EH (cell line): ENCODE data around the gene LCP2.
"Not testable (repeated sequence)": the region's sequence is repeated elsewhere in the genome, so short reads cannot be mapped to it uniquely, and the experiment has no call there.

Experiments
- DNase-seq: peaks from one replicate; pipeline ENCODE4 v3.0.0-alpha.2; 2015; ENCODE audit warnings: low read depth

Gene LCP2

DNA sequence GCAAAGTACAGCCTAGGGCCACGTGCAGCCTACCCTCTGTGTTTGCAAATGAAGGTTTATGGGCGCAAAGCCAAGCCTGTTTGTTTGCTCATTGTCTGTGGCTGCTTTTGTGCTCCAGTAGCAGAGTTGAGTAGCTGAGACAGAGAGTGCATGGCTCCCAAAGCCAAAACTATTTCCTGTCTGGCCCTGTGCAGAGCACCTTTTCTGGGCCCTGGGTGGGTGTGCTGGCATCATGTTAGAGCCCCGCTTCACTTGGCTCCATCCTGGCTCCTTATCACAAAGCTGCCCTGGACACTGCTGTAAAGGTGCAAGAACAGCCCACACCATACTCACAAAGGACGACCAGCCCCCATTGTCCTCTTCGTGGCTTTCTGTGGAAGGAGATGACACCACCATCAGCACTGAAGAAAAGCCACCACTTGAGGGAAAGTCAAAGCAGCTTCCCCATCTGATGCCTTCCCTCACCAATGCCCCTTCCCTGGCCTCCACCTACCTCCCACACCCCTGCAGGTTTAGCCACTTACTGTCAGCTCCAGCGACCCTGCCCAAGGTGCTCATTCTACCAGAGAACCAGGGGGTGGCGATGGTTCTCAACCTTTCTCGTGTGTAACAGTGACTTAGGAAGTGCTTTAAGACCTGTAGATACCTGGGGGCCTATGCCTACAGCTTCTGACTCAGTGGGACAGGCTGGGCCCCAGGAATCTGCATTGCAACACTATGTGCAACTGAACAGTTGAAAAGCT, 23.4 kb downstream of the LCP2 start:
- DNase-seq = no peak

DNA sequence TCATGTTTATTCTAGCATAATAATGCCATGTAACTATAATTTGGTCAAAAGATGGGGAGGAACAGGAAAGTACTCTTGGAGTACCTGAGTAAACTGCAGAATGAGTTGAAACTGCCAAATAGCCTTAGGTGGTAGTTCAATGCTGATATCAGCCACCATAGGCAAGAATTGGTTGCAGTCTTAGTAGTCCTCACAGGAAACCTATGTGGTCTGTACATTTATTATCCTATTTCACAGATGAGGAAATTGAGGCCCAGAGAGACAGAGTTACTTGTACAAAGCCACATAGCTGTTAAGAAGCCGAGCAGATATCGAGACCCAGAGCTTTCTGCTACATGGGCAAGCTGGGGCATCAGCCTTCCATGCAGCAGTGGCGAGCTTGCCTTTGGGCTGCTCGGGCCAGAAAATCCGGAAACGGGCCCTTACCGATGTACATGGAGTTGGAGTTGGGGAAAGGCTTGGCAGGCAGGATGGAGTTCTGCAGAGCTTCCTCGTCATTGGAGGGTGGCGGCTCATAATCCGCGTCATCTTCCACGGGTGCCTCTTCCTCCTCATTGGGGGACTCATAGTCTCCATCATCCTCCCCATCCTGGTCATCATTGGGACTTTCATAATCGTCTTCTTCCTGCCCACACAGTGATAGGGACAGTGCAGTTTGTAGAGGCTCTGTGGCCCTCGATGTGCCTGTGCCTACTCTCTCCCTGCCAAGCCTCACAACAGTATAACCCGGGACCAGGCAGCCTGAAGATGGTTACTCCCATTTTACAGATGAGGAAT, 27.1 kb downstream of the LCP2 start:
- no peak for DNase-seq

DNA sequence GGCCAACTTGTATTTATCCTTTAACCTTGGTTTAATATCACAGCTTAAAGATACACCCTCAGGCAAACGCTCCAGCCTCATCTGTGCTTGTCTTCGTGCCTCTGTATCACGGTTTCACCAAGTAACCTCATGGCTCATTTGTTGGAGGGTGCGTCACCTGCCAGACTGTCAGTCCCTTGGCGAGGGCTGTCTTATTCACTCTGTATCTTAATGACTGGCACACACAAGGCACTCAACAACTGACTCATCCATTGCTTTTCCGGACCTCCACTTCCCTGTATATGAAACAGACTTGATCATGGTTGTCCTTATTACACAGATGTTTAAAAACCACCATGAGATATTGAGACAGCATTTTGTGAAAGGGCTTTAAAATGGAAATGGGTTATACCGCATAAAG, 28.0 kb downstream of the LCP2 start:
- no peak for DNase-seq

DNA sequence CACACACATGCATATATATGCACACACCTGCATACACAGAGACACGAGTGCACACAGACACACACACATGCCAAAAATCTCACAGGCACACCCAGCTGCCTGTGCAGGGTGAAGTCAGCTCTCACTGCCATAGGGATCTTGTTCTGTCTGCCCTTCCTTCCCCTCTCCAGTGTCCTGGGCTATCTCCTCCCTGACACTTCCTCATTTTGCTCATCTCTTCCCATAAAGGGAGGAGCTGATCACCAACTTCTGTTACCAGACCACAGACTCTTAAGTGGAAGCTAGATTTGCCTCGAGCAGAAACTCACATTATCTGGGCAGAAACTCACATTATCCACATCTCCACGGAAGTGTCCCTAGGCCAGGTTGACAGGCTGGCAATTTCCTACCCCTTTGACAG, 28.7 kb downstream of the LCP2 start:
- no peak for DNase-seq

DNA sequence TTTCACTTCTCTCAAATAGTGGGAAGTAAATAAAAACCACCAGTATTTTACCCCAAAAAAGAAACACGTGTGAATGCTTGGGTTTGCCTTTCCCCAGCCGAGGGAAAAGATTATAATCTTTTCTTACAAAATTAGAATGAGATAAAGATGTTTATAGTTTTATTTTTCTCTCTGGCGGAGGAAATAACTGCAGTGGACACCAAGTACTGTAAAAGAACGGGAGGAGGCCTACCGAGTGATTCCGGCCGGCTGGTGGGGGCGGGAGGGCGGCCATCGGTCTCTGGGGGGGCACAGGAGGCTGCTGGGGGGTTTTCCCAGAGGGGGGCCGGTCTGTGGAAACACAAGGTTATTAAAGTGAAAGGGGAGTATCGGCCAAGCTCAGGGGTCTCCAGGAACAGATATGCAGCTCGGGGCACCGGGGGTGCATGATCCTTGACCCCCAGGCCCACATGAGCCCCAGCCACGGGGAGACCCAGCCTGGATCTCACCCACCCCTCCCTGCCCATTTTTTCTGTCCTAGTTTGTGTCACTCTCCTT, 29.4 kb downstream of the LCP2 start:
- no peak for DNase-seq

DNA sequence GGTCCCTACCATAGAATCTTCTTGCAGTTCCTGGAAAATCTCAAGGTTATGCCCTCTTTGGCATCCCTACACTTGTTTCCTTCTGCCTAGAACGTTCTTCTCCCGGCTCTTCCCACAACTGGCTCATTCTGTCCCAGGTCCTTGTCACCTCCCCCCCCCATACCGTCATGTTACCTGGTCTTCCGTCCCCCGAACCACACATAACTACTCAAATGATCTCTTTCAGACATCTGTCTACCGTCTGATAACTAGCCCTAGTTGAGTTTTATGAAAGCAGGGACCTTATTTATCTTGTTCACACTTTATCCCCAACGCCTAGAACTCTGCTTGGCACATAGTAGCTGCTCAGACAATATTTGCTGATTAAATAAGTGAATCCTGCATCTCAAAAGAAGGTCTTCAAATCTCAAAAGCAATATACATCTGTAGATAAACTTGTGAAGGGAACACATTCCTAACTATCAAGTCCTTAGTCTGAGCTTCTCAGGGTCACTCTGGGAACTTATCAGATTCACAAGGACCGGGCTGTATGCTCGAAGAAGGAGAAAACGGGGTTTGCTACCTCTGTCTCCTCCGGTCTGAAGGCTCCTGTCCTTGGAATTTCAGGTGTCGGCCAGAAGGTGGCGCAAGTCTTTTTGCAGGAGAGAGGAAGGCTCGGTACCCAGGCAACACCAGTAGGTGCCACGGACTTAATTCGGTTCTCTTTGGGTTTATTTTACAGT, 30.0 kb downstream of the LCP2 start:
- DNase-seq = peak; percentile 65

DNA sequence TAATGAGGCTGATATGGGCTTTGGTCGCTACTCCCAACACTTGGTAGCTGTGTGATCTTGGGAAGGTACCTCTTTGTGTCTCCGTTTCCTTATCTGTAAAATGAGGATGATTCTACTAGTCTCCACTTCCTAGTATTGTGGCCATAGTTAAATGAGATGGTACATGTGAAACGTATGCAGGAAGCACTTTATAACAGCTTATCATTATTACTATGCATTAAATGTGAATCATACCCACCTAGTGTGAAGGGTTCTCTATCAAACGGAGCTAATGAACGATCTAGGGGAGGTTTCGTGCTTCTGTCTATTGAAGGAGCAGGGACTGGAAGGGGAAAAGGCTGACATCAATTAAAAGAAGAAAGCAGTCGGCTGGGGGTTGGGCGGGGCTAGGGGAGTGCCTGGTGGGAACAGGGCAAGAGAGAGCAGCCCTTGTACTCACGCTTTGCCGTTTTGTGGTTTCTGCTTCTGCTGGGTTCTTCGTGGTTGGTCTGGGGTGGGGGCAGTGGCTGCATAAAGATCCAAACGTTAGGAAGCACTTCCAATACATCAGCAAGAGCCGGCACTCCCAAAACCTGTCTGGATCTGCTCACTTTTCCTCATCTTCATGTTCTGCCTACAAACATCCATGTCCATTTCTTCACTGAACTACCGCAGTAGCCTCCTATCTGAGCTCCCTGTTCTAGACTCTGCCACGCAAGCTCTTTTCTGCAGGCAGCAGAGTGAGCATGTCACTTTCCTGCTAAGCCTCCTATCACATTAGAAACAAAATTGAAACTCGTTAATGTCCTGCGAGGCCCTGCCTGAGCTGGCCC, 30.8 kb downstream of the LCP2 start:
- no peak for DNase-seq

DNA sequence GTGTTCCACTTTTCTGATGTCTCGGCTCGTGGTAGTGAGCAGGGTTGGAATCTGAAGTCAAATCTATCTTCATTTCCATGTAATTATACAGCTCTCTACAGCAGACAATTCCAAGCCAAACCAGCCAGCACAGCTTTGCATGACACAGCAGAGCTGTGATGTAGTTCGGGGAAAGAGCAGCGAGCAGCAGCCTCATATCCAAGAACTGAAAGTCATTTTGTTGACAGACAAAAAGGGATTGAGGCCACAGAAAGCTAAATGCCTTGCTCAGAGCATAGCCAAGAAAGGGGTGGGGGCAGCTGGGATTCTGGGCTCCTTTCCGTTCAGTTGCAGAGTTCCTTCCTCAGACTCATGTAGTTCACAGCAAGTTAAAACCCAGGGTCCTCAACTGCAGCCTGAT, 32.1 kb downstream of the LCP2 start:
- no peak for DNase-seq

DNA sequence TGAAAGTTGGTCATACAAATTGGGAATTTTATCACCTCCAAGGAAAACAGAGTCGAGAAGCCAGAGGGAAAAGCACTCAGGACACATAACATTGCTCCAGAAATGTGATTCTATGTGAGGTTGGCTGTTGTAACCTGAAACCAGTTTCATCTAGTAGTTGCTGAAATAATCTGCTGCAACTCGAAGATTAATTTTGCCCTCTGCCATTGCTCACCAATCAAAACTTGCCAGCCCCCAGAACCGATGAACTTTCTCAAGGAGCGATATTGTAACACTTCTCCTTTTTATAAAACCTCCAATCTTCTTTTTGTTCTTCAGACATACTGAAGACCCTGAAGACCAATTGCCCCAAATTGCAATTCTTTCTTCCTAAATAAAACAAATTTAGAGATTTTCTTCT, 33.7 kb downstream of the LCP2 start:
- DNase-seq = no peak

DNA sequence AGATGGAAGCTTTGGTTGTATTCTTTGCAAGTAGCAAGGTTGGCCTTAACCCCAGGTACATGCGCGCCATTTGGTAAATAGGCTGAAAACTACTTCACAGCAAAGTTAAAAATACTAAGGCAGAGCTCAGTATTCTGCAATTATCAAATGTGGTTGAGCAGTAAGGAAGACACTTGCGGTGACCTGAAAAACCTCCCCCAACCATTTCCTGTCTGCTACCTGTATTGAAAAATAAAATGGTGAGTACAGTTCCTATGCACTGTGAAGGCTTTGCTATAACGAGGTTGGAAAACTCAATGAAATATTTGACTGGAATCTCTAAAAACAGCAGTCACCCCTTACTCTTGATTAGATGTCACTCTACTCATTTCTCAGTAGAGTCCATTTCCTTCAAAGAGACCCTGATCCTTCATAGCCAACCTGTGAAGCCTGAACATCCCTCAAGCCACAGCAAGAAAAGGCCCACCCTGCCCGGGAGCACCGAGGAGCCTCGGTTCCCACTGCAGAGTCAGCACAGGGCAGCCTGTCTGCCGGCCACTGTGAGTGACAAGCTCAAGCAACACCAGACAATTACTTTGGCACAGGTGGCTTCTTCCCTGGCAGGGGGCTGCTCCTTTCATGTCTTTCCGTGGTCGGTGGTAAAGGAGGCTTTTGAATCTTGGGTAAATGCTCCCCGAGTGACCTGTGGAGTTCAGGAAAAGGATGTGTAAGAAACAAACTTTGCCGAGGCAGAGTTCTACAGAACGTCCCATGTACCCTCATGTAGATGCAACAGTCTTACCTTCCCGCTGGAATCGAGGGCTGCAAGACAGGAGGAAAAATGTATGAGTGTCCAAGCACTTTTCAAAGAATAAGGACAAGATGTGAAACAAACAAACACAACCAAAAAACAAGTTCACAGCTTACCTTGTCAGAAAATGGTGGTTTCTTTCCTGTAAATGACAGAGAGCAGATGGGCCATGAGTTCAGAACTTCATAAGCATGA, 35.2 kb downstream of the LCP2 start:
- DNase-seq = no peak

DNA sequence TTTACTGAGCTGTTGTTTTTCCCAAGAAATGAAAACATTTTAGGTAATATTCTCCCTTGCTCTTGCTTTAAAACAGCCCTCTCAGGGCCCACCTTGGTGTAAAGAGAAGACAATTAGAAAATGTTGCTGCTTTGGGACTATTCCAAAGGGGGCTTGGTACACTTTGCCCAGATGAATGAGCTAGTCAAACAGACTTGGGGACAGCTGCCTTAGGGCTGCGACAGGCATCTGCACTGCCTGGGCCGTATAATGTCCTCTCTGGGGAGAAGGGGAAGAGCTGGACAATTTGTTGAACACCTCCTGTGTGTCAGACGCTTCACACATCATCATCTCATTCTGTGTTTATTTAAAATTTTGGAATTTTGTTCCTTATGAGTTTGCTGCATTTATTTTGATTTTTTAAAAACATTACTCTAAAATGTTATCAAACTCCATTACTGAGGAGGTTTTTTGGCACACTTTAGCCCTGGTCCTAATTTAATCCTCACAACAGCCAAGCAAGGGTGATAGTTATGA, 36.0 kb downstream of the LCP2 start:
- DNase-seq = no peak

DNA sequence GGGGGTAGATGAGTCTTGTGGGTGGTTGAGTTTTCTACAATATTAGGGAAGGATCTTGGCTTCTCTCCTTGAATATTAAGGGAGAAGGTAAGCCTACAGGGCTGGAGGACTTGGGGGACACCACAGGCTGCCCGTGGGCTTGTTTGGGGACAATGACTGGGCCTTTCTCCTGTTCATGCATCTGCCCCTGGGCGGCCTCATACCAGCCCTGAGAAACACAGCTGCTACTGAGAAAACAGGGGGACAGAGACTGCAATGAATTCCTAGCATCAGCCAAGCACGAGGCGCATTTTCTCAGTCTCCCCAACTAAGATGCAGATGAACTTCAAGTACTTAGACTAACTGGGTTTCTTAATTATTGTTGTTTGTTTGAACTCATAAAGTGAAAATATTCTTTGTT, 40.2 kb downstream of the LCP2 start:
- DNase-seq = no peak

DNA sequence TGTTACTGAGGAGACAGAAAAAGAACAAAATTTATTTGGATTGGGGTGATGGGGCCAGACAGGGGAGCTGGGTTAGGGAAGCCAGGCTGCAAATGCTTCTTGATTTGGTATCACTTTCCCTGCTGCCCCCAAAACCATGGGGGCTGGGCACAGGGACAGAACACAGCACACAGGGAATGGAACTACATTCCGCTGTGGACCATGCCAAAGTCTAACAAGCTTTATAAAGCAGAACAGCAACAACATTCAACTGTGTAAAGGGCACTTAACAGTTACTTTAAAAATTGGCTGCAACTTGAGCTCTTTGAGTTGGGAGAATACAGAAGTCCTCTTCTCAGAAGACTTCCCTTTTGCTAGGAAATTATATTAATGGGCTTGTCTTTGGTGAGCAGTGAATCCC, 41.0 kb downstream of the LCP2 start:
- DNase-seq = no peak

DNA sequence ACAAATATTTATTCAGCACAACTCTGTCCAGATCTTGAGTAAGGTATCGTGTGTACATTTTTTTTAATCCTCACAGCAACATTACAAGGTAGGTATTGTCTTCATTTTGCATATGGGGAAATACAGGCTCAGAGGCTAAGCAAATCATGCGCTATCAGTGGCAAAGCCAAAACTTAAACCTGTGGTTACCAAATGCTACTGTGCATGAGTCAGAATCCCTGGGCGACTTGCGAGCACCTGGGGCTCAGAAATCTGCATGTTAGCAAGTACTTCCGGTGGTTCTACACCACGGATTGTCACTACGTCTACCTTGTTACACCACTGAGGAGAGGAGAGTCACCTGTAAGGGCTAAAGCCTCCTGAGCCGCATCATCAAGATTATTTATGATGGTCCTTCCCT, 43.5 kb downstream of the LCP2 start:
- no peak for DNase-seq

DNA sequence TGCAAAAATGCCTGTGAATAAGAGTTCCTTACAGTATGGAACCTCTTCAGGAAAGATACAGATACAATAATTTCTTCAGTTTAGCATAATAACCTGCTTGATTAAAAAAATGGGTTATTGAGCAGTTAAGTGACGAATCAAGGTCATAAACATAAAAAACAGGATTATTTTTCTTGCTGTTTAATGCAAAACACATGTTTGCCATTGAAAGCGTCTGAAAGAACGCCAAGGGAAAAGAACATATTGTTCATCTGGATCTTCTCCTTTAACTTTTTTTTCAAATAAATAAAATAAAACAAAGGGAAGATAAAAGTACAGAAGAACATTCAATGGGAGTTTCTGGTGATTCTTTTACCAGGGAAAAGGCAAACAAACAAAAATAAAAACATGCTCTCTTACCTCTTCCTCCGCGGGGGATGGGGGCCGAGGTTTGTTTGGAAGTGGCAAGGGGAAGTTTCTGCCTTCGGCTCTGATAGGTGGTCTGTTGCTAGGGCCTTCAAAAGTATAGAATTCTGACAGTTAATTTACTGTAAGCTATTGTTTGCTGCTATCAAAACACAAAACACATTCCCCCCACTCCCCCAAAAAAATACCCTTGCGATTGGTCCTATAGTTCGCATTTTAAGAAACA, 44.7 kb downstream of the LCP2 start:
- no peak for DNase-seq

DNA sequence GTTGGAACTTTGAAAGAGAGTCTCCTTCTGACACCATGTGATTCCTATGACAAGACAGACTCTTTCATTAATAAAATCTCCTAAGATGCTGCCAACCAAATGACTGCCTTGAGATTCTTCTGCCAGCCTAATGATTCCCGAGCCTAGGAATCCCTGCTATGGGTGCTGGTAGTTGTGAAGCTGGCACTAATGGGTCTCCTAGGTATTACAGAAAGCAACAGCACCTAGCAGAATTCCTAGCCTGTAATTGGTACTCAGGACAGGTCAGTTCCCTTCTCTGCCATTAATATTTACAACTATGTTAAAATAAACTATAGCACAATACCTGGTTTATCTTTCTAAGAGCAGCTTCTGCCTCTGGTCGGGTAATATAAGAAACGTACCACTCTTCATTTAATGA, 45.5 kb downstream of the LCP2 start:
- DNase-seq = no peak

DNA sequence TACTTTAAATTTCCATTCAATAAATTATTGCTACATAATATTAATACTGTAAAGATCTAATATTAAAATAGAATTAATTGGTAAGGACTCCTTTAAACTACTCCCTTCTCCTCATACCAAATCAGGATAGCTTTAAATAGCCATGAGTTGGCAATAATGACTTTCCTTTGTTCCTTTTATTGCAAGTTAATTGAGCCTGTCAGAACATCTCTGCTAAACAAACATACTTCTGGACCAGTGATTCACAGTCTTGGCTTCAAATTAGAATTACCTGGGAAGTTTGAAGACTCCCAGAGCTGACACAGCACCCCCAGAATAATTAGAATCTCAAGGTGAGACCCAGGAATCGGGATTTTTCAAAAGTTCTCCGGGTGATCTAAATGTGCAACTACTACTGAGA, 46.1 kb downstream of the LCP2 start:
- DNase-seq = no peak

DNA sequence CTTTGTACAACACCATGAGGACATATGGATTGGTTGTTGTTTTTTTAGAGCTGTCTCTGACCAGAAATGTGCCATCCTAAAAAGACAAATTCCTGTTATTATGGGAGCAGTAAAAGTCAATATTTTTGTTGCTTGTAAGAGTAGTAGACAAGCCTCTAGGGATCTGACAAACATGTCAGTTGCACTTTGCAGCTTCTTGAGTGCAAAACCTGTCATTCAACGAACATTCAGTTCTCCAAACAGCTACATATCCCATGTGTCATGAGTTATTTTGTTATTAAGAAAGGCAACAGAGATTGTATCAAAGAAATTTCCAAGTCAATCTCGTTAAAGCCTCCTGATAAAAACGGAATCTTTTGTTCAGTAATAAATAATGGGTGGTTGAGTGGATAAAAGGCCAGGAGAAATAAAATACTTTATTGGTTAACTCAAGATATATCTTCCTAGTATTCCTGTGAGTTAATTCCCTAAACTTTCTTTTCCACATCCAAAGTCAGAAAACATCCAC, 46.7 kb downstream of the LCP2 start:
- DNase-seq = no peak

DNA sequence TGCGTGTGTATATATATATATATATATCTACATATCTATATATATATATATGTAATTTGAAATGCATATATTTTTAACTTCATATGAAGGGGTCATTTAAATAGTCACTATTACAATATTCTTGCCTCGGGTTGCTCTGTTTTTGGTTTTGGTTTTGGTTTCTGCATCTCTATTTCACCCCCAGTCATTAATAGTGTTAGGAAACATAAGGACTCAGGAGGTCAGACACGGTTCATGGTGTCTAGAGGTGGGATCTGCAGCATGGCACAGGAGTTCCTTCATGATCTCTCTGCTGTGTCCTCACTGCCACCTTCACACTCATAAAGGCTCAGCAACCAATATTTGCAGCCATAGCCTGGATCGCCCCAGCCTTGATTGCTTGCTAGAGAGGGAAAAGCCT, 48.2 kb downstream of the LCP2 start:
- DNase-seq = no peak

DNA sequence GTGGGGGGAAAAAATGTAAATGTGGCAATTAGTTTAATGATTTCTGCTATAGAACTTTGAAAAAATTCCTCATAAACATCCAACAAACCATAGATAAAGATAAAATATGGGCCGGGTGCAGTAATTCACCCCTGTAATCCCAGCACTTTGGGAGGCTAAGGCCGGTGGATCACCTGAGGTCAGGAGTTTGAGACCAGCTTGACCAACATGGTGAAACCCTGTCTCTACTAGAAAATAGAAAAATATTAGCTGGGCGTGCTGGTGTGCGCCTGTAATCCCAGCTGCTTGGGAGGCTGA, 48.7 kb downstream of the LCP2 start:
- DNase-seq = not testable (repeated sequence)
